Omental fat pad (tissue), 4 donors: ENCODE results near the gene GLP2R. TPM values are rescaled to one million over a fixed set of nuclear protein-coding genes. Genes with fewer than 3 reads are reported as not detected.
"Not testable (repeated sequence)": the region's sequence is repeated elsewhere in the genome, so short reads cannot be mapped to it uniquely, and the experiment has no call there.

Source experiments
- ATAC-seq: fragments of 150-250 bp; one replicate; pipeline ENCODE4 v1.9.1; 2016; ENCODE audit warnings: mild to moderate bottlenecking, moderate library complexity; ENCODE audit not compliant: low FRiP score
- DNase-seq: peaks from one replicate; pipeline ENCODE4 v3.0.0-alpha.2; 2019; ENCODE audit warnings: low spot score
- CTCF ChIP-seq, 3 donors: fragments of 450-650 bp; IDR thresholded peaks; one replicate each; pipeline ENCODE4 v1.5.1; 2016 to 2017; ENCODE audit warnings: antibody characterized with exemption in 3 of 3, mild to moderate bottlenecking in 3 of 3, moderate library complexity in 2 of 3
- total RNA-seq, 4 donors: library from RNA; depleted of rRNA; stranded (reverse); fragments of >200 nt; gene quantifications; one replicate each; pipeline ENCODE4 v1.1.0, GENCODE V29; 2016

GLP2R gene
- total RNA-seq, 4 donors from 2014 or later: 11.2 to 33.0 (median 21.3) TPM

GRCh38 chr17:9917131-9917530 is 91.4 kb downstream of the GLP2R start:
- no peak for TF ChIP-seq CTCF (IDR thresholded peaks at IDR 0.05)
- ATAC-seq: no peak
- DNase-seq: no peak

GRCh38 chr17:9917801-9918200 is 92.1 kb downstream of the GLP2R start:
- no peak for ATAC-seq
- TF ChIP-seq CTCF (IDR thresholded peaks at IDR 0.05): no peak

GRCh38 chr17:9918352-9918751 is 92.6 kb downstream of the GLP2R start:
- no peak for DNase-seq
- no peak for TF ChIP-seq CTCF (IDR thresholded peaks at IDR 0.05)
- ATAC-seq: no peak

More at GRCh38 chr17:9917801-9918200, 92.1 kb downstream of the GLP2R start:
- no peak for DNase-seq

- DNase-seq (no peak), ATAC-seq (no peak)
- no peak for TF ChIP-seq CTCF (IDR thresholded peaks at IDR 0.05)
Measured at GRCh38 chr17:9918804-9919352, 93.2 kb downstream of the GLP2R start.

- DNase-seq, ATAC-seq: not testable (repeated sequence)
Measured at GRCh38 chr17:9921216-9921615, 95.5 kb downstream of the GLP2R start.

GRCh38 chr17:9922012-9922848 is 96.5 kb downstream of the GLP2R start:
- ATAC-seq: no peak
- DNase-seq: no peak
- no peak for TF ChIP-seq CTCF (IDR thresholded peaks at IDR 0.05)

GRCh38 chr17:9924735-9925191 is 99.0 kb downstream of the GLP2R start:
- peak in 2 of 3 donors; percentile 47 to 69 for TF ChIP-seq CTCF (IDR thresholded peaks at IDR 0.05)
- ATAC-seq (peak; percentile 63), DNase-seq (no peak)
